ENCODE results near the gene TAB2. TPM values are rescaled to one million over a fixed set of nuclear protein-coding genes. Genes with fewer than 3 reads are reported as not detected.

The TAB2 gene
- total and polyA plus RNA-seq, 9 of the 15 experiments (the other 6 are each of a cell fraction or from before 2014, with no cell fraction given) = 9.1 to 38.3 (median 18.6) TPM

DNA sequence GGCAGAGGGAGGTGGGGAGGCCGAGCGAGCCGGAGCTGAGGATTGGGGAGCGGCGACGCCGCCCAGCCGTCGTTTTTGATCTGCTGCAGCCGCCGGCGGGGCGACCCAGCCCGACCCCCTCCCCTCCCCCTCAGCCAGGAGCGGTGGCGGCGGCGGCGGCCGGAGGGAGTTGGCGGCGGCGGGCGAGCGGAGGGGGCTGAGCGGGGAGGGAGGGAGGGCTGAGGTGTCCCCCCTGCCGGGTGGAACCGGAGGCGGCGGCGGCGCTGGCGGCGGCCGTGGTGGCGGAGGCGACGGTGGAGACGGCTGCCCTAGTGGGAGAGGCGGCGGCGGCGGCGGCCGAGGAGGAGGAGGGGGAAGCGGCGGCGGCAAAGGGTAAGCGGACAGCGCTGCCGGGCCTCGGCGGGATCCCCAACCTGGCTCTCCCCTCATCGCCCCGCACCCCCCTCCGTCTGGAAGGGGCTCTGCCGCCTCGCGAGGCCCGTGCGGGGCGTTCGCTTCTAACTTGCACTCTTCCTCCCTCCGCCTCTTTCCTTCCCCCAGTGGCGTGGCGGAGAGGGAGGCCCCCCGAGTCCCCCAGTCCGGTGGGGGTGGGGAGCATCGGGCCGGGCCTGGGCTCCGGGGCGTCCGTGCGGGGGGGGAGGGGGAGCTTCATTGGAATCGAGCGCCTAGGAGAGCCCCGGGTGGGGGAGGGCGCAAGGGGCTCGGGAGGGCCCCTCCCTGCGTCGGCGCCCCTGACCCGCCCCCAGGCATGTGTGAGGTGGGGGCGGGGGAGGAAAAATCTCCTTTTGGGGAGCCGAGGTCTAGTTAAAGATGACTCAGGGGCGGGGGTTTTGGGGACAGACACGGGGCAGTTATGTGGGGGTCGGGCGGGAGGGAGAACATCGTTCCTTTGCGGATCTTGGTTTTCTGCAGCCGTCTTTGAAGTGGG is at the start of gene TAB2 (continued):
- TF ChIP-seq UBTF (IDR thresholded peaks at IDR 0.05; ENCODE audit: borderline replicate concordance in 1 of 2, low read depth in 2 of 2, low read length in 2 of 2) (peak; percentile 19 to 63; a peak in 1 of 4 replicates), FOXM1 (IDR thresholded peaks at IDR 0.05; ENCODE audit: low read depth) (no peak), FOXM1 (CRISPR knock-in tag; IDR thresholded peaks at IDR 0.05; ENCODE audit: low read depth) (peak; percentile 23; the same call in 1 of the 2 replicates), ZNF274 (IDR thresholded peaks at IDR 0.05; ENCODE audit: borderline replicate concordance, low read depth, low read length) (no peak), MAX (CRISPR knock-in tag; IDR thresholded peaks at IDR 0.05) (peak; percentile 16; the same call in 1 of the 2 replicates), OTX1 (CRISPR knock-in tag; IDR thresholded peaks at IDR 0.05) (no peak), ARID2 (IDR thresholded peaks at IDR 0.05) (no peak), CHD2 (IDR thresholded peaks at IDR 0.05; ENCODE audit: low read depth, low read length) (peak; percentile 33; the same call in 1 of the 2 replicates), ZNF77 (CRISPR knock-in tag; IDR thresholded peaks at IDR 0.05) (no peak), ZFP91 (CRISPR knock-in tag; IDR thresholded peaks at IDR 0.05) (no peak), HCFC1 (IDR thresholded peaks at IDR 0.05; ENCODE audit: low read depth, low read length) (no peak), BMI1 (IDR thresholded peaks at IDR 0.05; ENCODE audit: low read length) (no peak)
- TF ChIP-seq, protein P1, sequence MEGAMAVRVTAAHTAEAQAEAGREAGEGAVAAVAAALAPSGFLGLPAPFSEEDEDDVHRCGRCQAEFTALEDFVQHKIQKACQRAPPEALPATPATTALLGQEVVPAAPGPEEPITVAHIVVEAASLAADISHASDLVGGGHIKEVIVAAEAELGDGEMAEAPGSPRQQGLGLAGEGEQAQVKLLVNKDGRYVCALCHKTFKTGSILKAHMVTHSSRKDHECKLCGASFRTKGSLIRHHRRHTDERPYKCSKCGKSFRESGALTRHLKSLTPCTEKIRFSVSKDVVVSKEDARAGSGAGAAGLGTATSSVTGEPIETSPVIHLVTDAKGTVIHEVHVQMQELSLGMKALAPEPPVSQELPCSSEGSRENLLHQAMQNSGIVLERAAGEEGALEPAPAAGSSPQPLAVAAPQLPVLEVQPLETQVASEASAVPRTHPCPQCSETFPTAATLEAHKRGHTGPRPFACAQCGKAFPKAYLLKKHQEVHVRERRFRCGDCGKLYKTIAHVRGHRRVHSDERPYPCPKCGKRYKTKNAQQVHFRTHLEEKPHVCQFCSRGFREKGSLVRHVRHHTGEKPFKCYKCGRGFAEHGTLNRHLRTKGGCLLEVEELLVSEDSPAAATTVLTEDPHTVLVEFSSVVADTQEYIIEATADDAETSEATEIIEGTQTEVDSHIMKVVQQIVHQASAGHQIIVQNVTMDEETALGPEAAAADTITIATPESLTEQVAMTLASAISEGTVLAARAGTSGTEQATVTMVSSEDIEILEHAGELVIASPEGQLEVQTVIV (CRISPR knock-in tag; IDR thresholded peaks at IDR 0.05; ENCODE audit: borderline replicate concordance) = no peak
- TF ChIP-seq, protein P2, sequence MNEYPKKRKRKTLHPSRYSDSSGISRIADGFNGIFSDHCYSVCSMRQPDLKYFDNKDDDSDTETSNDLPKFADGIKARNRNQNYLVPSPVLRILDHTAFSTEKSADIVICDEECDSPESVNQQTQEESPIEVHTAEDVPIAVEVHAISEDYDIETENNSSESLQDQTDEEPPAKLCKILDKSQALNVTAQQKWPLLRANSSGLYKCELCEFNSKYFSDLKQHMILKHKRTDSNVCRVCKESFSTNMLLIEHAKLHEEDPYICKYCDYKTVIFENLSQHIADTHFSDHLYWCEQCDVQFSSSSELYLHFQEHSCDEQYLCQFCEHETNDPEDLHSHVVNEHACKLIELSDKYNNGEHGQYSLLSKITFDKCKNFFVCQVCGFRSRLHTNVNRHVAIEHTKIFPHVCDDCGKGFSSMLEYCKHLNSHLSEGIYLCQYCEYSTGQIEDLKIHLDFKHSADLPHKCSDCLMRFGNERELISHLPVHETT (CRISPR knock-in tag; conservative IDR thresholded peaks at IDR 0.05 in 1 of 2, IDR thresholded peaks at IDR 0.05 in 1 of 2) = 0 out of 4 replicates have a peak, but pooled peaks of 1 of the 2 experiments have one; percentile 64
- TF ChIP-seq, protein P3, sequence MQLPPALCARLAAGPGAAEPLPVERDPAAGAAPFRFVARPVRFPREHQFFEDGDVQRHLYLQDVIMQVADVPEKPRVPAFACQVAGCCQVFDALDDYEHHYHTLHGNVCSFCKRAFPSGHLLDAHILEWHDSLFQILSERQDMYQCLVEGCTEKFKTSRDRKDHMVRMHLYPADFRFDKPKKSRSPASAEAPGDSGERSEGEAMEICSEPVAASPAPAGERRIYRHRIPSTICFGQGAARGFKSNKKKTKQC (CRISPR knock-in tag; IDR thresholded peaks at IDR 0.05) = peak; percentile 77
